MCF 10A (cell line): ENCODE data around the gene RDH8. TPM values are rescaled to one million over a fixed set of nuclear protein-coding genes. Genes with fewer than 3 reads are reported as not detected.

Experiments
- BruUV-seq: library from RNA; stranded (reverse); fragments of 400-500 nt; replicated peaks from 2 replicates; lab custom pipeline; 2021; lab: Mats Ljungman, UMichigan
- CTCF ChIA-PET: fragments of 300-600 bp; sonication (Branson Sonifier 250); formaldehyde crosslinking; extraction: SDS; loops from one replicate; lab custom pipeline; 2021; ENCODE audit warnings: antibody characterized with exemption, inconsistent platforms; lab: Yijun Ruan, JAX
- POLR2A ChIA-PET: fragments of 300-600, 350-650 bp; sonication (Branson Sonifier 250); formaldehyde crosslinking; extraction: SDS; loops from one replicate; lab custom pipeline; 2020; ENCODE audit warnings: antibody characterized with exemption, inconsistent platforms; lab: Yijun Ruan, JAX
- DNase-seq: peaks from one replicate; pipeline ENCODE4 v3.0.0-alpha.2; 2018; ENCODE audit not compliant: unreplicated experiment
- H3K27ac Mint-ChIP-seq: one replicate; pipeline ENCODE4 v1.8.0; 2022; ENCODE audit warnings: mild to moderate bottlenecking, low read depth, mixed read lengths; ENCODE audit not compliant: unreplicated experiment
- H3K27me3 Mint-ChIP-seq: one replicate; pipeline ENCODE4 v1.8.0; 2022; ENCODE audit warnings: mixed read lengths; ENCODE audit not compliant: insufficient read depth, unreplicated experiment
- H3K36me3 Mint-ChIP-seq: one replicate; pipeline ENCODE4 v1.8.0; 2022; ENCODE audit warnings: mild to moderate bottlenecking, moderate library complexity, mixed read lengths; ENCODE audit not compliant: insufficient read depth, unreplicated experiment
- H3K4me1 Mint-ChIP-seq: one replicate; pipeline ENCODE4 v1.8.0; 2022; ENCODE audit warnings: mixed read lengths; ENCODE audit not compliant: insufficient read depth, unreplicated experiment
- H3K4me3 Mint-ChIP-seq: one replicate; pipeline ENCODE4 v1.8.0; 2022; ENCODE audit warnings: mild to moderate bottlenecking, moderate library complexity, mixed read lengths; ENCODE audit not compliant: unreplicated experiment
- H3K9me3 Mint-ChIP-seq: one replicate; pipeline ENCODE4 v1.8.0; 2022; ENCODE audit warnings: mixed read lengths; ENCODE audit not compliant: unreplicated experiment
- intact Hi-C: fragments of 100-400 bp; cut with micrococcal nuclease; formaldehyde crosslinking; loops from 2 replicates; pipeline ENCODE4 v1.14.1; 2022
- microRNA-seq: library from miRNA; unstranded; fragments of <30 nt; microRNA quantifications from one replicate; pipeline ENCODE4 v1.2.0, GENCODE V29; 2022
- total RNA-seq: library from RNA; stranded (reverse); gene quantifications from 2 replicates; pipeline ENCODE4 v1.2.3, GENCODE V29; 2022
- TF ChIP-seq, protein P1 (sequence below): fragments of 200-600 bp; IDR thresholded peaks from one replicate; pipeline ENCODE4 v1.8.0; 2022; ENCODE audit warnings: antibody characterized with exemption, mild to moderate bottlenecking; ENCODE audit not compliant: unreplicated experiment

Gene RDH8
- total RNA-seq, 1 experiment from 2014 or later, result not detected

- H3K36me3 Mint-ChIP-seq, result no peaks in the 10 kb centered on the region
- CTCF ChIA-PET, result interaction anchor here (0.6 to 1.1 kb wide), 2 partner anchors 45 to 82 kb away, joined by 3 to 4 read pairs; no protein-coding TSS in a partner anchor
- H3K27me3 Mint-ChIP-seq, result peaks cover 69% of the 10 kb centered on the region
- intact Hi-C loops, result no loop called here
- no TSS peak for BruUV-seq
- DNase-seq, result no peak
- no peak overlapping the region for H3K4me3 Mint-ChIP-seq
- no peaks in the 10 kb centered on the region for H3K4me1 Mint-ChIP-seq
- POLR2A ChIA-PET, result no interaction called here
- TF ChIP-seq, protein P1, sequence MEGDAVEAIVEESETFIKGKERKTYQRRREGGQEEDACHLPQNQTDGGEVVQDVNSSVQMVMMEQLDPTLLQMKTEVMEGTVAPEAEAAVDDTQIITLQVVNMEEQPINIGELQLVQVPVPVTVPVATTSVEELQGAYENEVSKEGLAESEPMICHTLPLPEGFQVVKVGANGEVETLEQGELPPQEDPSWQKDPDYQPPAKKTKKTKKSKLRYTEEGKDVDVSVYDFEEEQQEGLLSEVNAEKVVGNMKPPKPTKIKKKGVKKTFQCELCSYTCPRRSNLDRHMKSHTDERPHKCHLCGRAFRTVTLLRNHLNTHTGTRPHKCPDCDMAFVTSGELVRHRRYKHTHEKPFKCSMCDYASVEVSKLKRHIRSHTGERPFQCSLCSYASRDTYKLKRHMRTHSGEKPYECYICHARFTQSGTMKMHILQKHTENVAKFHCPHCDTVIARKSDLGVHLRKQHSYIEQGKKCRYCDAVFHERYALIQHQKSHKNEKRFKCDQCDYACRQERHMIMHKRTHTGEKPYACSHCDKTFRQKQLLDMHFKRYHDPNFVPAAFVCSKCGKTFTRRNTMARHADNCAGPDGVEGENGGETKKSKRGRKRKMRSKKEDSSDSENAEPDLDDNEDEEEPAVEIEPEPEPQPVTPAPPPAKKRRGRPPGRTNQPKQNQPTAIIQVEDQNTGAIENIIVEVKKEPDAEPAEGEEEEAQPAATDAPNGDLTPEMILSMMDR, result no peak
- no peak overlapping the region for H3K27ac Mint-ChIP-seq
- H3K9me3 Mint-ChIP-seq, result no peaks in the 10 kb centered on the region
Observed at GRCh38 chr19:10068205-10068604, 54.9 kb downstream of the RDH8 start.

GRCh38 chr19:10069046-10069445 lies 55.8 kb downstream of the RDH8 start:
- peaks cover 61% of the 10 kb centered on the region for H3K27me3 Mint-ChIP-seq
- CTCF ChIA-PET, result interaction anchor here (0.6 to 1.1 kb wide), 4 partner anchors 20 to 1415 kb away, joined by 3 to 4 read pairs (median 3); no protein-coding TSS in a partner anchor
- H3K9me3 Mint-ChIP-seq, result no peaks in the 10 kb centered on the region
- TF ChIP-seq, protein P1, result no peak
- no TSS peak for BruUV-seq
- no peak overlapping the region for H3K4me3 Mint-ChIP-seq
- no peak for DNase-seq
- no peaks in the 10 kb centered on the region for H3K36me3 Mint-ChIP-seq
- no peak overlapping the region for H3K27ac Mint-ChIP-seq
- H3K4me1 Mint-ChIP-seq, result no peaks in the 10 kb centered on the region
- POLR2A ChIA-PET, result interaction anchor here (0.5 kb wide), 1 partner anchor 681 kb away, joined by 3 read pairs; no protein-coding TSS in a partner anchor
- intact Hi-C loops, result no loop called here

- no peaks in the 10 kb centered on the region for H3K9me3 Mint-ChIP-seq
- BruUV-seq, result no TSS peak
- H3K4me3 Mint-ChIP-seq, result no peak overlapping the region
- H3K27ac Mint-ChIP-seq, result no peak overlapping the region
- peaks cover 53% of the 10 kb centered on the region for H3K27me3 Mint-ChIP-seq
- intact Hi-C loops, result no loop called here
- H3K4me1 Mint-ChIP-seq, result no peaks in the 10 kb centered on the region
- ChIA-PET POLR2A (no interaction called here), CTCF (interaction anchor here (0.7 kb wide), 1 partner anchor 162 kb away, joined by 6 read pairs; no protein-coding TSS in a partner anchor)
- no peaks in the 10 kb centered on the region for H3K36me3 Mint-ChIP-seq
- TF ChIP-seq, protein P1, result no peak
- no peak for DNase-seq
Observed at GRCh38 chr19:10070730-10071446, 57.6 kb downstream of the RDH8 start.

Small RNA genes within 50 kb of the gene (microRNA-seq; reads per million reads assigned to microRNA genes)
- not detected for gene MIR5589

Other genes with a start within 250 kb of the RDH8 start
- 3.2 and 3.3 TPM in 2 replicates for gene ZNF846, start 244.7 kb upstream of the RDH8 start, total RNA-seq
- gene FBXL12, start 194.4 kb upstream of the RDH8 start, total RNA-seq, result 27.4 and 30.8 TPM in 2 replicates
- 302 and 374 TPM in 2 replicates for gene UBL5, start 185.6 kb upstream of the RDH8 start, total RNA-seq
- 54.6 and 61.4 TPM in 2 replicates for gene PIN1, start 178.2 kb upstream of the RDH8 start, total RNA-seq
- not detected in 2 replicates for gene OLFM2, start 77.0 kb upstream of the RDH8 start, total RNA-seq
- gene COL5A3, start 3.0 kb upstream of the RDH8 start, total RNA-seq, result 0.98 and 1.5 TPM in 2 replicates
- gene SHFL, start 72.8 kb downstream of the RDH8 start, total RNA-seq, result 11.9 and 17.6 TPM in 2 replicates
- 0.44 TPM in 1 of 2 replicates, not detected in the other for gene ANGPTL6, start 89.2 kb downstream of the RDH8 start, total RNA-seq
- gene PPAN, start 92.9 kb downstream of the RDH8 start, total RNA-seq, result 95.0 and 123 TPM in 2 replicates
- gene P2RY11, start 98.2 kb downstream of the RDH8 start, total RNA-seq, result 36.1 and 43.1 TPM in 2 replicates
- gene EIF3G, start 106.4 kb downstream of the RDH8 start, total RNA-seq, result 224 and 249 TPM in 2 replicates
- 47.7 and 76.4 TPM in 2 replicates for gene DNMT1, start 181.5 kb downstream of the RDH8 start, total RNA-seq
- 0.64 and 0.89 TPM in 2 replicates for gene S1PR2, start 217.8 kb downstream of the RDH8 start, total RNA-seq
- gene MRPL4, start 238.7 kb downstream of the RDH8 start, total RNA-seq, result 99.1 and 120 TPM in 2 replicates